Measurements from ENCODE around the gene HOXD4.

- TF ChIP-seq REST (IDR thresholded peaks at IDR 0.05; ENCODE audit: low read depth, low read length) (no peak), MXI1 (IDR thresholded peaks at IDR 0.05; ENCODE audit: low read depth, low read length) (no peak), POLR2AphosphoS5 (IDR thresholded peaks at IDR 0.05; ENCODE audit: low read depth, low read length) (no peak), CTCF (IDR thresholded peaks at IDR 0.05) (no peak), MAX (IDR thresholded peaks at IDR 0.05; ENCODE audit: low read depth) (no peak), RXRA (IDR thresholded peaks at IDR 0.05; ENCODE audit: borderline replicate concordance, low read depth) (no peak), USF1 (IDR thresholded peaks at IDR 0.05; ENCODE audit: borderline replicate concordance, low read depth) (no peak), TAF1 (IDR thresholded peaks at IDR 0.05; ENCODE audit: borderline replicate concordance, low read depth, low read length) (no peak), RFX5 (IDR thresholded peaks at IDR 0.05; ENCODE audit: low read length) (no peak), YY1 (IDR thresholded peaks at IDR 0.05; ENCODE audit: low read depth) (no peak), FOXM1 (IDR thresholded peaks at IDR 0.05; ENCODE audit: low read depth) (no peak)
Measured at GRCh38 chr2:176174382-176174823, 23.1 kb downstream of the HOXD4 start.

All from SK-N-SH (cell line).